HepG2 (cell line): ENCODE data around the gene CCDC57. TPM values are rescaled to one million over a fixed set of nuclear protein-coding genes. Genes with fewer than 3 reads are reported as not detected.

Source experiments
- EED ChIP-seq: sonication (generic); formaldehyde crosslinking; IDR thresholded peaks from 2 replicates; pipeline ENCODE4 v1.5.0; 2020; ENCODE audit warnings: mild to moderate bottlenecking, missing genetic modification reagents
- FOXO1 ChIP-seq: sonication (generic); formaldehyde crosslinking; IDR thresholded peaks from 2 replicates; pipeline ENCODE4 v1.4.0; 2020; ENCODE audit warnings: missing genetic modification reagents
- IRX3 ChIP-seq: sonication (generic); formaldehyde crosslinking; IDR thresholded peaks from 2 replicates; pipeline ENCODE4 v1.8.1; 2023; ENCODE audit warnings: mild to moderate bottlenecking, low read depth, missing genetic modification reagents, borderline replicate concordance
- KDM5B ChIP-seq: sonication (generic); formaldehyde crosslinking; IDR thresholded peaks from 2 replicates; pipeline ENCODE4 v1.4.0; 2020; ENCODE audit warnings: missing genetic modification reagents, mild to moderate bottlenecking, borderline replicate concordance
- MED8 ChIP-seq: sonication (generic); formaldehyde crosslinking; IDR thresholded peaks from 2 replicates; pipeline ENCODE4 v1.8.1; 2023; ENCODE audit warnings: mild to moderate bottlenecking, missing genetic modification reagents; ENCODE audit not compliant: insufficient replicate concordance
- NFIB ChIP-seq: sonication (generic); formaldehyde crosslinking; IDR thresholded peaks from 2 replicates; pipeline ENCODE4 v1.9.0; 2021; ENCODE audit warnings: missing genetic modification reagents, mild to moderate bottlenecking, borderline replicate concordance
- PBX2 ChIP-seq: IDR thresholded peaks from 2 replicates; pipeline ENCODE4 v1.6.1; 2016; ENCODE audit warnings: control low read depth
- RFX3 ChIP-seq: IDR thresholded peaks from 2 replicates; pipeline ENCODE4 v1.6.1; 2016; ENCODE audit warnings: missing biosample characterization, missing genetic modification reagents
- TBX3 ChIP-seq: fragments of 450-650 bp; IDR thresholded peaks from 2 replicates; pipeline ENCODE4 v1.6.1; 2017; ENCODE audit warnings: antibody characterized with exemption, mild to moderate bottlenecking, inconsistent platforms, borderline replicate concordance
- THAP7 ChIP-seq: sonication (generic); formaldehyde crosslinking; IDR thresholded peaks from 2 replicates; pipeline ENCODE4 v1.8.1; 2023; ENCODE audit warnings: mild to moderate bottlenecking, missing genetic modification reagents
- ZFYVE20 ChIP-seq: sonication (generic); formaldehyde crosslinking; IDR thresholded peaks from 2 replicates; pipeline ENCODE4 v1.8.0; 2023; ENCODE audit warnings: low read depth, mild to moderate bottlenecking, moderate library complexity, missing genetic modification reagents, borderline replicate concordance
- ZNF367 ChIP-seq: sonication (generic); formaldehyde crosslinking; IDR thresholded peaks from 2 replicates; pipeline ENCODE4 v1.4.0; 2020; ENCODE audit warnings: missing genetic modification reagents, borderline replicate concordance
- ZNF44 ChIP-seq: sonication (generic); formaldehyde crosslinking; IDR thresholded peaks from 2 replicates; pipeline ENCODE4 v1.5.1; 2020; ENCODE audit warnings: mild to moderate bottlenecking, missing genetic modification reagents
- ZNF446 ChIP-seq: sonication (generic); formaldehyde crosslinking; IDR thresholded peaks from 2 replicates; pipeline ENCODE4 v1.5.0; 2020; ENCODE audit warnings: mild to moderate bottlenecking, missing genetic modification reagents
- ZNF547 ChIP-seq: sonication (generic); formaldehyde crosslinking; IDR thresholded peaks from 2 replicates; pipeline ENCODE4 v1.5.1; 2020; ENCODE audit warnings: mild to moderate bottlenecking, missing genetic modification reagents
- ZNF598 ChIP-seq: sonication (generic); formaldehyde crosslinking; IDR thresholded peaks from 2 replicates; pipeline ENCODE4 v1.5.1; 2020; ENCODE audit warnings: mild to moderate bottlenecking, missing genetic modification reagents, borderline replicate concordance
- ZNF781 ChIP-seq: sonication (generic); formaldehyde crosslinking; IDR thresholded peaks from 2 replicates; pipeline ENCODE4 v1.5.1; 2020; ENCODE audit warnings: borderline replicate concordance, mild to moderate bottlenecking, missing genetic modification reagents; ENCODE audit errors: not compliant biosample characterization
- ZSCAN21 ChIP-seq: sonication (generic); formaldehyde crosslinking; IDR thresholded peaks from 2 replicates; pipeline ENCODE4 v1.8.0; 2022; ENCODE audit warnings: mild to moderate bottlenecking, missing genetic modification reagents, moderate library complexity, borderline replicate concordance
- polyA plus RNA-seq, 8 experiments: library from polyadenylated mRNA; depleted of rRNA in 3 of 8; stranded (reverse) in 7 of 8; unstranded in 1 of 8; fragments of >200 nt; fragmentation: Illumina TruSeq in 4 of 8; extraction: Trizol in 4 of 8; gene quantifications; 2 replicates each; pipeline versions ENCODE4 v1.2.1 to v1.2.3, GENCODE V29; 2011 to 2016; ENCODE audit warnings: low read depth in 4 of 8, missing spikeins in 1 of 8, mixed read lengths in 1 of 8; ENCODE audit not compliant: insufficient read depth in 1 of 8
- total RNA-seq, 5 experiments: library from RNA; depleted of rRNA; stranded (reverse); fragments of >200 nt; fragmentation: Illumina TruSeq; extraction: Trizol; gene quantifications; 2 replicates each; pipeline ENCODE4 v1.2.3, GENCODE V29; 2016; ENCODE audit warnings: low read depth in 1 of 5
- TF ChIP-seq, protein P1 (sequence below): sonication (generic); formaldehyde crosslinking; IDR thresholded peaks from 2 replicates; pipeline ENCODE4 v1.4.0; 2020; ENCODE audit warnings: mild to moderate bottlenecking, missing genetic modification reagents
- TF ChIP-seq, protein P2 (sequence below): sonication (generic); formaldehyde crosslinking; IDR thresholded peaks from 2 replicates; pipeline ENCODE4 v1.8.0; 2022; ENCODE audit warnings: mild to moderate bottlenecking, missing genetic modification reagents; ENCODE audit not compliant: insufficient replicate concordance

CCDC57 gene
- total and polyA plus RNA-seq, 2 of the 13 experiments (the other 11 are each of a cell fraction or from before 2014, with no cell fraction given), result 59.3 to 59.9 TPM

GRCh38 chr17:82098939-82099763 lies 113.5 kb downstream of the CCDC57 start (continued):
- TF ChIP-seq NFIB (CRISPR knock-in tag) (0 out of 2 replicates have a peak, but pooled peaks have one; percentile 54), TBX3 (no peak), THAP7 (no peak), FOXO1 (CRISPR knock-in tag) (no peak), KDM5B (CRISPR knock-in tag) (peak; percentile 93), ZNF598 (peak; percentile 25; the same call in 1 of the 2 replicates), PBX2 (CRISPR knock-in tag) (no peak), ZNF446 (CRISPR knock-in tag) (no peak; the same call in 1 of the 2 replicates), MED8 (no peak), EED (no peak), IRX3 (CRISPR knock-in tag) (no peak), ZNF547 (CRISPR knock-in tag) (peak; percentile 68), ZNF367 (CRISPR knock-in tag) (no peak), ZNF44 (CRISPR knock-in tag) (no peak), RFX3 (CRISPR knock-in tag) (no peak), ZNF781 (CRISPR knock-in tag) (peak; percentile 13), ZSCAN21 (CRISPR knock-in tag) (no peak; the same call in 1 of the 2 replicates), ZFYVE20 (CRISPR knock-in tag) (no peak)
- TF ChIP-seq, protein P1, sequence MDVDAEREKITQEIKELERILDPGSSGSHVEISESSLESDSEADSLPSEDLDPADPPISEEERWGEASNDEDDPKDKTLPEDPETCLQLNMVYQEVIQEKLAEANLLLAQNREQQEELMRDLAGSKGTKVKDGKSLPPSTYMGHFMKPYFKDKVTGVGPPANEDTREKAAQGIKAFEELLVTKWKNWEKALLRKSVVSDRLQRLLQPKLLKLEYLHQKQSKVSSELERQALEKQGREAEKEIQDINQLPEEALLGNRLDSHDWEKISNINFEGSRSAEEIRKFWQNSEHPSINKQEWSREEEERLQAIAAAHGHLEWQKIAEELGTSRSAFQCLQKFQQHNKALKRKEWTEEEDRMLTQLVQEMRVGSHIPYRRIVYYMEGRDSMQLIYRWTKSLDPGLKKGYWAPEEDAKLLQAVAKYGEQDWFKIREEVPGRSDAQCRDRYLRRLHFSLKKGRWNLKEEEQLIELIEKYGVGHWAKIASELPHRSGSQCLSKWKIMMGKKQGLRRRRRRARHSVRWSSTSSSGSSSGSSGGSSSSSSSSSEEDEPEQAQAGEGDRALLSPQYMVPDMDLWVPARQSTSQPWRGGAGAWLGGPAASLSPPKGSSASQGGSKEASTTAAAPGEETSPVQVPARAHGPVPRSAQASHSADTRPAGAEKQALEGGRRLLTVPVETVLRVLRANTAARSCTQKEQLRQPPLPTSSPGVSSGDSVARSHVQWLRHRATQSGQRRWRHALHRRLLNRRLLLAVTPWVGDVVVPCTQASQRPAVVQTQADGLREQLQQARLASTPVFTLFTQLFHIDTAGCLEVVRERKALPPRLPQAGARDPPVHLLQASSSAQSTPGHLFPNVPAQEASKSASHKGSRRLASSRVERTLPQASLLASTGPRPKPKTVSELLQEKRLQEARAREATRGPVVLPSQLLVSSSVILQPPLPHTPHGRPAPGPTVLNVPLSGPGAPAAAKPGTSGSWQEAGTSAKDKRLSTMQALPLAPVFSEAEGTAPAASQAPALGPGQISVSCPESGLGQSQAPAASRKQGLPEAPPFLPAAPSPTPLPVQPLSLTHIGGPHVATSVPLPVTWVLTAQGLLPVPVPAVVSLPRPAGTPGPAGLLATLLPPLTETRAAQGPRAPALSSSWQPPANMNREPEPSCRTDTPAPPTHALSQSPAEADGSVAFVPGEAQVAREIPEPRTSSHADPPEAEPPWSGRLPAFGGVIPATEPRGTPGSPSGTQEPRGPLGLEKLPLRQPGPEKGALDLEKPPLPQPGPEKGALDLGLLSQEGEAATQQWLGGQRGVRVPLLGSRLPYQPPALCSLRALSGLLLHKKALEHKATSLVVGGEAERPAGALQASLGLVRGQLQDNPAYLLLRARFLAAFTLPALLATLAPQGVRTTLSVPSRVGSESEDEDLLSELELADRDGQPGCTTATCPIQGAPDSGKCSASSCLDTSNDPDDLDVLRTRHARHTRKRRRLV (CRISPR knock-in tag), result no peak
- TF ChIP-seq, protein P2, sequence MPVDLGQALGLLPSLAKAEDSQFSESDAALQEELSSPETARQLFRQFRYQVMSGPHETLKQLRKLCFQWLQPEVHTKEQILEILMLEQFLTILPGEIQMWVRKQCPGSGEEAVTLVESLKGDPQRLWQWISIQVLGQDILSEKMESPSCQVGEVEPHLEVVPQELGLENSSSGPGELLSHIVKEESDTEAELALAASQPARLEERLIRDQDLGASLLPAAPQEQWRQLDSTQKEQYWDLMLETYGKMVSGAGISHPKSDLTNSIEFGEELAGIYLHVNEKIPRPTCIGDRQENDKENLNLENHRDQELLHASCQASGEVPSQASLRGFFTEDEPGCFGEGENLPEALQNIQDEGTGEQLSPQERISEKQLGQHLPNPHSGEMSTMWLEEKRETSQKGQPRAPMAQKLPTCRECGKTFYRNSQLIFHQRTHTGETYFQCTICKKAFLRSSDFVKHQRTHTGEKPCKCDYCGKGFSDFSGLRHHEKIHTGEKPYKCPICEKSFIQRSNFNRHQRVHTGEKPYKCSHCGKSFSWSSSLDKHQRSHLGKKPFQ, result no peak
